ENCODE results near the gene DNAJB6.

- TF ChIP-seq CTCF (IDR thresholded peaks at IDR 0.05; ENCODE audit: low read depth, low read length) = no peak
- no peak for TF ChIP-seq POLR2A (IDR thresholded peaks at IDR 0.05; ENCODE audit: extremely low read depth, insufficient read length)
- no peak for TF ChIP-seq MAX (IDR thresholded peaks at IDR 0.05; ENCODE audit: low read depth, low read length)
- no peak for TF ChIP-seq MYC (IDR thresholded peaks at IDR 0.05; ENCODE audit: low read depth, low read length)
These were observed 21.4 kb downstream of the DNAJB6 start for GRCh38 chr7:157358041-157358752.
